ENCODE results near the gene MXD4. TPM values are rescaled to one million over a fixed set of nuclear protein-coding genes. Genes with fewer than 3 reads are reported as not detected.

The MXD4 gene
- total RNA-seq, 2 experiments from 2014 or later = 1.5 to 2.3 TPM

DNA sequence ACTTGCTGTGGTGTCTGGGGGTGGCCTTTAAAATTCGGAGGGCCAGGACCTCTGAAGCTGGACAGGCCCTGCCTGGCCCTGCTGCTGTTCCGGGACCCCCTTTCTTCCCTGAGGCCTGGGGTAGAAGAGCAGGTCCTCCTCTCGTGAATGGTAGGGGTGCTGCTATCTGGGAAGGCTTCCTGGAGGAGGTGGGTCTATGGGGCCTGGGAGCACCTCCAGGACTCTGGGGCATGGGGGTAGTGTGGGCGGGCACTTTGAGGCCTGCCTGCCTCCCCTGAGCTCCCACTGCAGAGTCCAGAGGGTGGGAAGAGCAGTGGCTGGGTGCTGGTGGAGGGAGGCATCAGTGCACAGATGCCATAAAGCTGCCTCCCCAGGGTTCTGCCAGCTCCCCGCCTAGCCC is 4.9 kb upstream of the MXD4 start:
- Mint-ChIP-seq H3K27ac (no peak overlapping the region), H3K27me3 (no peaks in the 10 kb centered on the region), H3K9me3 (no peaks in the 10 kb centered on the region), H3K4me3 (no peak overlapping the region), H3K4me1 (ENCODE audit: low read depth) (no peaks in the 10 kb centered on the region), H3K36me3 (ENCODE audit: low read depth) (no peaks in the 10 kb centered on the region)
- CTCF ChIA-PET = no interaction called here
- TF ChIP-seq, protein P1, sequence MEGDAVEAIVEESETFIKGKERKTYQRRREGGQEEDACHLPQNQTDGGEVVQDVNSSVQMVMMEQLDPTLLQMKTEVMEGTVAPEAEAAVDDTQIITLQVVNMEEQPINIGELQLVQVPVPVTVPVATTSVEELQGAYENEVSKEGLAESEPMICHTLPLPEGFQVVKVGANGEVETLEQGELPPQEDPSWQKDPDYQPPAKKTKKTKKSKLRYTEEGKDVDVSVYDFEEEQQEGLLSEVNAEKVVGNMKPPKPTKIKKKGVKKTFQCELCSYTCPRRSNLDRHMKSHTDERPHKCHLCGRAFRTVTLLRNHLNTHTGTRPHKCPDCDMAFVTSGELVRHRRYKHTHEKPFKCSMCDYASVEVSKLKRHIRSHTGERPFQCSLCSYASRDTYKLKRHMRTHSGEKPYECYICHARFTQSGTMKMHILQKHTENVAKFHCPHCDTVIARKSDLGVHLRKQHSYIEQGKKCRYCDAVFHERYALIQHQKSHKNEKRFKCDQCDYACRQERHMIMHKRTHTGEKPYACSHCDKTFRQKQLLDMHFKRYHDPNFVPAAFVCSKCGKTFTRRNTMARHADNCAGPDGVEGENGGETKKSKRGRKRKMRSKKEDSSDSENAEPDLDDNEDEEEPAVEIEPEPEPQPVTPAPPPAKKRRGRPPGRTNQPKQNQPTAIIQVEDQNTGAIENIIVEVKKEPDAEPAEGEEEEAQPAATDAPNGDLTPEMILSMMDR (IDR thresholded peaks at IDR 0.05) = no peak
- ATAC-seq (no peak), DNase-seq (no peak)
- intact Hi-C loops (cut with micrococcal nuclease) = no loop called here
- POLR2A ChIA-PET = no interaction called here

DNA sequence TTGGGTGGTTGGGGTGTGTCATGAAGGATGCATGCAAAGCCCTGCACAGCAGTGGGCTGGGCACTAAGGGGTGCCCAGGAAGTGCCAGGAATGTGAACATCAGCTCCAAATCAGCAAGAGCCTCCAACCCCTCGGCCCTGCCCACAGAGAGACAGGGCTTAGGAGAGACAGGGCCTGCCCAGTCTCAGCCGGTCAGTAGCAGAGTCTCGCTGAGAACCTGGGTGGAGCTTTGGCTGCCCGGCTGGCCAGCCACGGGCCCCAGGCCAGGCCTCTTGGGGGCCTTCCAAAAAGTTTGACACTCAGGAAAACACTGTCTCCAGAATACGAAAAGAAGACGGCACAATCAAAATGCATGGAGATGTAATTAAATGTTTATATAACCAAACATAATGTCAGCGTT is 4.3 kb upstream of the MXD4 start:
- H3K9me3 Mint-ChIP-seq = no peaks in the 10 kb centered on the region
- H3K4me3 Mint-ChIP-seq = no peak overlapping the region
- H3K36me3 Mint-ChIP-seq (ENCODE audit: low read depth) = no peaks in the 10 kb centered on the region
- no peak overlapping the region for H3K27ac Mint-ChIP-seq
- TF ChIP-seq, protein P1 (IDR thresholded peaks at IDR 0.05) = no peak
- no peaks in the 10 kb centered on the region for H3K4me1 Mint-ChIP-seq (ENCODE audit: low read depth)
- intact Hi-C loops (cut with micrococcal nuclease) = no loop called here
- H3K27me3 Mint-ChIP-seq = no peaks in the 10 kb centered on the region
- no peak for DNase-seq
- POLR2A ChIA-PET = no interaction called here
- CTCF ChIA-PET = no interaction called here
- ATAC-seq = no peak

DNA sequence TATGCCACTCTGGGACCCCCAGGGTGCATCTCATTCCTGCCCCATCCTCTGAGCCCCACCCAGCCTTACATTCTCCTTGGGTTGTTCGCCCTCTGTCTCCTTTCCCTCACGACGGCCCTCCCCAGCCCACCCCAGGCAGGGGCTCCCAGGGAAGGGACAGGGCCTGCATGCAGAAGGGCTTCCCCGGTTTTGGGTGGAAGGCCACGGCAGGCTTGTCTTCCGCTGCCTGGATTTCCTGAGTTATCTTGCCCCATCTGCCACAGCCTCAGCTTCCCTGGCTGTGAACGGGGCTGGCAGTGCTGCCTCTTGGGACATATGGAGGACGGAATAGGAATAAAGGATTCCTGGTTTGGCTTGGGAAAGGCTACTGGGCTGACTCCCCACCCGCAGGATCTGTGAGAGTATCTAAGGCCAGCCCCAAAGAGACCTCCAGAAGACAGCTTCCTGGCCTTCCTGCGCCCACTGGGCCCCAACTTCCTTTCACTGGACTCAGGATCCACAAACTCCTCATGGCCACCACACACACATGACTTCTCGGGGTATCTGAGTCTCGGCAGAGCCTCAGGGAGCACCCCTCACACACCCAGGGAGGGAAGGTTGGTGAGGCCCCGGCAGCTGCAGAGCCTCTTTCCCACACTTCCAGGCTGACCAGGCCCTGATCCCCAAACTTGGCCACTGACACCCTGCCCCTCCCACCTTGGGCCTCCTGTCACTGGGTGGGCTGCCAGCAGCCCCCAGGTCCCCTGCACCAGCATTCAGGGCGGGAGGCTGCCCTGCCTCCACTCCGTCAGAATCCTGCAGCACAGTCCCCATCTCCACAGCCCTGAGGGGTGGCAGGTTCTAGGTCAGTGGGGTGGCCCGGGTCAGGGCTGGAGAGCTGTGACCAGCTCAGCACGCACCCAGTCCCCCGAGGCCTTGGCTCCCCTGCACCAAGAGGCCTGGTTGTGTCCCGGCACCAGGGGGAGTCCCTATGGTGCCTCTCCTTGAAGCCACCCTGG is 3.5 kb upstream of the MXD4 start:
- ChIA-PET POLR2A (interaction anchor here (0.6 kb wide), 1 partner anchor 257 kb away, joined by 4 read pairs; no protein-coding TSS in a partner anchor), CTCF (interaction anchor here (0.6 kb wide), 1 partner anchor 582 kb away, joined by 3 read pairs; no protein-coding TSS in a partner anchor)
- Mint-ChIP-seq H3K27ac (no peak overlapping the region), H3K4me1 (ENCODE audit: low read depth) (no peaks in the 10 kb centered on the region), H3K9me3 (no peaks in the 10 kb centered on the region), H3K4me3 (no peak overlapping the region), H3K27me3 (no peaks in the 10 kb centered on the region), H3K36me3 (ENCODE audit: low read depth) (no peaks in the 10 kb centered on the region)
- DNase-seq (no peak), ATAC-seq (no peak)
- TF ChIP-seq, protein P1 (IDR thresholded peaks at IDR 0.05) = no peak
- intact Hi-C loops (cut with micrococcal nuclease) = no loop called here

DNA sequence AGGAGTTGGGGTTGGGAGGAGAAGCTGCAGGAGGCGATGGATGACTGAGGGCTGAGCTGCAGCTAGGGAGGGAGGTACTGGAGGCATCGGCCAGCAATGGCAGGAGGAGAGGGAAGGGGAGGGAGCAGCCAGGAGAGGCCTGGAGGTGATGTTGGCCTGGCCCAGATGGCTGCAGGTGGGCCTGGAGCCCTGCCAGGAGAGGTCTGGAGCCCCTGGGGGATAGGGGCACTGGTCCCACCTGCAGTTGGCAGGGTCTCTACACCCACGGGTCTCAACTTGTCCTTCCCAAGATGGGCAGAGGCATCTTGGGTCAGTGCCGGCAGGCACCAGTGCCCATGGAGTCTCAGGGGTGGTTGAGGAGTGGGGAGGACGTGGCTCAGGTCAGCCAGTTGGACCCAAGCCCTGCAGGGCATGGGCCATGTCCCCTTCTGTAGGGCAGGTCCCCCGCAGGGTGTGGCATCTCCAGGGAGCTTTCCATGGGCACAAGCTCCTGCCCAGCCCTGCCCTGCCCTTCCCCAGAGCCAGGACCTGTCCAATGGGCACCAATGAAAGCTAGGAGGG is 2.7 kb upstream of the MXD4 start:
- Mint-ChIP-seq H3K9me3 (no peaks in the 10 kb centered on the region), H3K27me3 (no peaks in the 10 kb centered on the region), H3K27ac (no peak overlapping the region), H3K36me3 (ENCODE audit: low read depth) (no peaks in the 10 kb centered on the region), H3K4me1 (ENCODE audit: low read depth) (no peaks in the 10 kb centered on the region), H3K4me3 (no peak overlapping the region)
- intact Hi-C loops (cut with micrococcal nuclease) = no loop called here
- ChIA-PET POLR2A (interaction anchor here (2.3 kb wide), 1 partner anchor 26 kb away, joined by 6 read pairs; no protein-coding TSS in a partner anchor), CTCF (interaction anchor here (0.6 kb wide), 1 partner anchor 582 kb away, joined by 3 read pairs; no protein-coding TSS in a partner anchor)
- TF ChIP-seq, protein P1 (IDR thresholded peaks at IDR 0.05) = no peak
- ATAC-seq (no peak), DNase-seq (no peak)

DNA sequence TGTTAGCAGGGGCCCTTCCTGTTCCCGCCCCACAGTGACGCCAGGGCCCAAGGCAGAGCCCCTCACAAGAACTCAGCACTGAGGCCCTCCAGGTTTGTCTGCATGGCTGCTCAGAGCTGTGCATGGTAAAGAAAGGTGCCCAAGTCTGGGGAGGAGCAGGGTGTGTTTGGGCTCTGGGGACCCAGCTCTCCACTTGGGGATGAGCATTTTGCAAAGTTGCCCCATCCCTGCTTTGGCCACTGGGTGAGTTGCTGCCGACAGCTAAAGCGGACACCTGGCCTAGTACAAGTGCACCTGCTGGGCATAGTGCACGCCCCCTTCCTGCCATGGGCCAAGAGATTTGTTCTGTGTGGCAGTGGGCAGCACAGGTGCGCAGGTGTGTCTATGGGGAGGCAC is 2.0 kb upstream of the MXD4 start:
- no peaks in the 10 kb centered on the region for H3K9me3 Mint-ChIP-seq
- H3K4me3 Mint-ChIP-seq = no peak overlapping the region
- DNase-seq (no peak), ATAC-seq (no peak)
- H3K36me3 Mint-ChIP-seq (ENCODE audit: low read depth) = no peaks in the 10 kb centered on the region
- H3K27ac Mint-ChIP-seq = no peak overlapping the region
- no peaks in the 10 kb centered on the region for H3K27me3 Mint-ChIP-seq
- ChIA-PET POLR2A (interaction anchor here (2.3 kb wide), 1 partner anchor 27 kb away, joined by 6 read pairs; no protein-coding TSS in a partner anchor), CTCF (no interaction called here)
- TF ChIP-seq, protein P1 (IDR thresholded peaks at IDR 0.05) = no peak
- intact Hi-C loops (cut with micrococcal nuclease) = loop anchor here (2.0 kb wide), 1 partner anchor 149 kb away; no protein-coding TSS in a partner anchor
- no peaks in the 10 kb centered on the region for H3K4me1 Mint-ChIP-seq (ENCODE audit: low read depth)

Measured in activated CD8-positive, alpha-beta T cell treated with anti-CD3 and anti-CD28 coated beads for 36 hours (primary cell).